Pulmonary artery endothelial cell (primary cell): Measurements from ENCODE around the gene FUOM. TPM values are rescaled to one million over a fixed set of nuclear protein-coding genes. Genes with fewer than 3 reads are reported as not detected.
"Not testable (repeated sequence)": the region's sequence is repeated elsewhere in the genome, so short reads cannot be mapped to it uniquely, and the experiment has no call there.

Experiments used
- DNase-seq: peaks from one replicate; pipeline ENCODE4 v3.0.0-alpha.2; 2011; ENCODE audit warnings: low read depth, low spot score
- total RNA-seq: library from RNA; depleted of rRNA; stranded (reverse); fragments of >200 nt; gene quantifications from 2 replicates; pipeline ENCODE4 v1.2.3, GENCODE V29; 2014

Gene FUOM
- total RNA-seq, 1 donor from 2014 or later = 32.9 TPM

GRCh38 chr10:133335246-133336117 lies 22.3 kb downstream of the FUOM start:
- no peak for DNase-seq

GRCh38 chr10:133334503-133335245 lies 23.1 kb downstream of the FUOM start:
- no peak for DNase-seq

GRCh38 chr10:133332936-133333699 lies 24.7 kb downstream of the FUOM start:
- no peak for DNase-seq

- peak; percentile 27 for DNase-seq
Measured at GRCh38 chr10:133329491-133330202, 28.2 kb downstream of the FUOM start.

GRCh38 chr10:133328358-133329343 lies 29.2 kb downstream of the FUOM start:
- no peak for DNase-seq

GRCh38 chr10:133327651-133328357 lies 30.0 kb downstream of the FUOM start:
- no peak for DNase-seq

- DNase-seq = no peak
Measured at GRCh38 chr10:133326745-133327650, 30.8 kb downstream of the FUOM start.

- DNase-seq = no peak
Measured at GRCh38 chr10:133326223-133326551, 31.6 kb downstream of the FUOM start.

GRCh38 chr10:133325440-133326222 lies 32.2 kb downstream of the FUOM start:
- DNase-seq = no peak

- no peak for DNase-seq
Measured at GRCh38 chr10:133324857-133325260, 33.0 kb downstream of the FUOM start.

GRCh38 chr10:133324198-133324792 lies 33.5 kb downstream of the FUOM start:
- DNase-seq = no peak

- not testable (repeated sequence) for DNase-seq
Measured at GRCh38 chr10:133322064-133322709, 35.6 kb downstream of the FUOM start.

GRCh38 chr10:133320852-133321422 lies 36.9 kb downstream of the FUOM start:
- DNase-seq = not testable (repeated sequence)

- no peak for DNase-seq
Measured at GRCh38 chr10:133318494-133319127, 39.2 kb downstream of the FUOM start.

- no peak for DNase-seq
Measured at GRCh38 chr10:133316732-133317131, 41.1 kb downstream of the FUOM start.

GRCh38 chr10:133316266-133316665 lies 41.6 kb downstream of the FUOM start:
- no peak for DNase-seq
